H1 (cell line): Measurements from ENCODE around the gene AMBP. TPM values are rescaled to one million over a fixed set of nuclear protein-coding genes. Genes with fewer than 3 reads are reported as not detected.

Experiments used
- CTCF ChIA-PET: fragments of 300-600 bp; sonication (Branson Sonifier 250); formaldehyde crosslinking; loops from one replicate; lab custom pipeline; 2021; ENCODE audit not compliant: partially characterized antibody; lab: Charles Lee
- POLR2A ChIA-PET: fragments of 300-600 bp; sonication (Branson Sonifier 250); formaldehyde crosslinking; loops from one replicate; lab custom pipeline; 2021; ENCODE audit warnings: inconsistent platforms; ENCODE audit not compliant: partially characterized antibody; lab: Charles Lee
- DNase-seq, 2 experiments: peaks; one replicate each; pipeline versions ENCODE4 v3.0.0 to v3.0.0-alpha.2; 2010 to 2022; ENCODE audit warnings: low spot score in 2 of 2, low read depth in 1 of 2, mixed read lengths in 1 of 2
- FAIRE-seq: peaks from 2 replicates; lab custom pipeline; 2011; peaks lifted over from hg19 to GRCh38; lab: Jason Lieb, UNC
- H2AFZ ChIP-seq: 2 replicates; pipeline ENCODE4 v1.8.1; 2012; ENCODE audit warnings: low read length, inconsistent platforms
- H2AK5ac ChIP-seq: 2 replicates; pipeline ENCODE4 v1.6.1; 2013; ENCODE audit warnings: low read depth, low read length
- H2BK120ac ChIP-seq: replicated peaks from 2 replicates; pipeline ENCODE3; 2013; ENCODE audit warnings: low read depth, low read length, inconsistent platforms
- H2BK12ac ChIP-seq: 2 replicates; pipeline ENCODE4 v1.6.1; 2013; ENCODE audit warnings: low read depth, low read length
- H2BK15ac ChIP-seq: 2 replicates; pipeline ENCODE4 v1.6.1; 2013; ENCODE audit warnings: low read length
- H2BK20ac ChIP-seq: 2 replicates; pipeline ENCODE4 v1.6.1; 2013; ENCODE audit warnings: low read length
- H2BK5ac ChIP-seq: 2 replicates; pipeline ENCODE4 v1.6.1; 2013; ENCODE audit warnings: low read depth, low read length
- H3K14ac ChIP-seq: 2 replicates; pipeline ENCODE4 v1.6.1; 2013; ENCODE audit warnings: inconsistent platforms; ENCODE audit not compliant: insufficient read length
- H3K18ac ChIP-seq: 2 replicates; pipeline ENCODE4 v1.6.1; 2013; ENCODE audit warnings: low read length; ENCODE audit errors: extremely low read depth
- H3K23ac ChIP-seq: 2 replicates; pipeline ENCODE4 v1.6.1; 2013; ENCODE audit warnings: inconsistent platforms; ENCODE audit not compliant: insufficient read length
- H3K23me2 ChIP-seq: 2 replicates; pipeline ENCODE4 v1.6.1; 2013; ENCODE audit warnings: low read depth, low read length
- H3K27ac ChIP-seq: 2 replicates; pipeline ENCODE4 v1.6.1; 2011; ENCODE audit warnings: low read depth, low read length, inconsistent platforms
- H3K27me3 ChIP-seq, 4 experiments: replicated peaks in 1 of 4; 1 replicate in 1 of 4; 2 replicates in 3 of 4; pipeline versions ENCODE4 v1.6.1 to v1.8.1; 2011 to 2013; ENCODE audit warnings: low read length in 3 of 4, mild to moderate bottlenecking in 3 of 4, inconsistent platforms in 2 of 4, mixed read lengths in 2 of 4, moderate library complexity in 1 of 4; ENCODE audit not compliant: control insufficient read depth in 3 of 4, insufficient read depth in 3 of 4; ENCODE audit errors: extremely low read depth in 1 of 4
- H3K36me3 ChIP-seq, 4 experiments: 2 replicates each; pipeline versions ENCODE4 v1.6.1 to v1.8.1; 2011 to 2013; ENCODE audit warnings: mild to moderate bottlenecking in 4 of 4, low read length in 3 of 4, moderate library complexity in 2 of 4, control low read depth in 1 of 4, inconsistent platforms in 1 of 4; ENCODE audit not compliant: insufficient read depth in 4 of 4, control insufficient read depth in 2 of 4
- H3K4ac ChIP-seq: replicated peaks from 2 replicates; pipeline ENCODE3; 2013; ENCODE audit warnings: low read length, low read depth, mixed read lengths, inconsistent platforms; ENCODE audit not compliant: insufficient read length
- H3K4me1 ChIP-seq, 4 experiments: replicated peaks in 1 of 4; 1 replicate in 1 of 4; 2 replicates in 3 of 4; pipeline versions ENCODE4 v1.6.1 to v1.8.1; 2011 to 2013; ENCODE audit warnings: low read length in 3 of 4, inconsistent platforms in 2 of 4, mixed read lengths in 1 of 4; ENCODE audit not compliant: insufficient read depth in 4 of 4, control insufficient read depth in 3 of 4
- H3K4me2 ChIP-seq, 2 experiments: 2 replicates each; pipeline versions ENCODE4 v1.6.1 to v1.8.1; 2011 to 2013; ENCODE audit warnings: low read depth in 2 of 2, low read length in 2 of 2, control low read depth in 1 of 2, inconsistent platforms in 1 of 2, mild to moderate bottlenecking in 1 of 2; ENCODE audit not compliant: insufficient read depth in 1 of 2
- H3K4me3 ChIP-seq, 4 experiments: fragments of 200-600, 300-600 bp in 1 of 4; sonication (generic), shearing (Covaris generic), sonication (Bioruptor Twin) in 1 of 4; 2 replicates each; pipeline versions ENCODE4 v1.5.1 to v1.8.1; 2011 to 2016; ENCODE audit warnings: low read length in 4 of 4, low read depth in 3 of 4, control low read depth in 2 of 4, inconsistent platforms in 2 of 4, mild to moderate bottlenecking in 2 of 4, mixed read lengths in 1 of 4, moderate library complexity in 1 of 4; ENCODE audit not compliant: insufficient read depth in 2 of 4; ENCODE audit errors: extremely low read depth in 1 of 4
- H3K56ac ChIP-seq: replicated peaks from 2 replicates; pipeline ENCODE3; 2013; ENCODE audit warnings: low read depth, mild to moderate bottlenecking, mixed read lengths, low read length, inconsistent platforms; ENCODE audit not compliant: insufficient read length
- H3K79me1 ChIP-seq: 2 replicates; pipeline ENCODE4 v1.6.1; 2013; ENCODE audit warnings: low read depth, low read length, control low read depth
- H3K79me2 ChIP-seq, 2 experiments: 2 replicates each; pipeline versions ENCODE4 v1.6.1 to v1.8.1; 2012 to 2013; ENCODE audit warnings: low read length in 2 of 2, mild to moderate bottlenecking in 2 of 2, inconsistent platforms in 1 of 2; ENCODE audit not compliant: insufficient read depth in 2 of 2, control insufficient read depth in 1 of 2
- H3K9ac ChIP-seq, 4 experiments: replicated peaks in 1 of 4; 1 replicate in 1 of 4; 2 replicates in 3 of 4; pipeline versions ENCODE4 v1.6.1 to v1.8.1; 2011 to 2013; ENCODE audit warnings: low read depth in 3 of 4, low read length in 3 of 4, control low read depth in 2 of 4, mild to moderate bottlenecking in 2 of 4, moderate library complexity in 2 of 4, inconsistent platforms in 1 of 4; ENCODE audit errors: extremely low read depth in 1 of 4
- H3K9me3 ChIP-seq, 2 experiments: 2 replicates each; pipeline versions ENCODE4 v1.6.1 to v1.8.1; 2012 to 2013; ENCODE audit warnings: mild to moderate bottlenecking in 2 of 2, moderate library complexity in 2 of 2, control low read depth in 1 of 2, inconsistent platforms in 1 of 2, low read depth in 1 of 2, low read length in 1 of 2, mixed read lengths in 1 of 2; ENCODE audit not compliant: insufficient read depth in 2 of 2
- H4K20me1 ChIP-seq, 2 experiments: replicated peaks in 1 of 2; 2 replicates each; pipeline versions ENCODE3 to v1.8.1; 2011 to 2013; ENCODE audit warnings: inconsistent platforms in 2 of 2, low read length in 2 of 2, mild to moderate bottlenecking in 1 of 2; ENCODE audit not compliant: insufficient read depth in 2 of 2, control insufficient read depth in 1 of 2
- H4K5ac ChIP-seq: 2 replicates; pipeline ENCODE4 v1.6.1; 2013; ENCODE audit warnings: low read length, low read depth, mixed read lengths, inconsistent platforms; ENCODE audit not compliant: insufficient read length
- H4K8ac ChIP-seq: 2 replicates; pipeline ENCODE4 v1.8.0; 2013; ENCODE audit warnings: mild to moderate bottlenecking, moderate library complexity, low read length, inconsistent platforms; ENCODE audit not compliant: insufficient read depth; ENCODE audit errors: extremely low read depth
- H4K91ac ChIP-seq: replicated peaks from 2 replicates; pipeline ENCODE3; 2013; ENCODE audit warnings: low read length, mixed read lengths, inconsistent platforms; ENCODE audit not compliant: insufficient read length
- CTCF ChIP-seq, 3 experiments: IDR thresholded peaks; 1 replicate in 2 of 3; 2 replicates in 1 of 3; pipeline versions ENCODE4 v1.5.1 to v1.6.1; 2011; ENCODE audit warnings: low read length in 3 of 3, mild to moderate bottlenecking in 3 of 3, inconsistent platforms in 2 of 3, low read depth in 1 of 3, moderate library complexity in 1 of 3; ENCODE audit not compliant: insufficient read depth in 1 of 3; ENCODE audit errors: control extremely low read depth in 1 of 3
- GABPA ChIP-seq: IDR thresholded peaks from 2 replicates; pipeline ENCODE4 v1.6.1; 2011; ENCODE audit warnings: mild to moderate bottlenecking, low read length, moderate library complexity, borderline replicate concordance; ENCODE audit not compliant: insufficient read depth
- RAD21 ChIP-seq, 2 experiments: IDR thresholded peaks in 1 of 2; conservative IDR thresholded peaks in 1 of 2; 2 replicates each; pipeline ENCODE4 v1.6.1; 2011; ENCODE audit warnings: low read depth in 2 of 2, low read length in 2 of 2, improper control_type of control experiment in 1 of 2, inconsistent platforms in 1 of 2, mild to moderate bottlenecking in 1 of 2, moderate library complexity in 1 of 2
- WGBS, 2 experiments: shearing (Covaris generic) in 1 of 2; methylation state at CpG; one replicate each; pipeline versions ENCODE4 v1.1.6 to v1.1.7; 2013 to 2015; ENCODE audit warnings: low lambda C conversion rate in 2 of 2, mixed read lengths in 2 of 2, inconsistent platforms in 1 of 2, low coverage in 1 of 2, missing lambda C conversion rate in 1 of 2; ENCODE audit not compliant: insufficient replicate concordance in 2 of 2, insufficient coverage in 1 of 2, insufficient read length in 1 of 2; ENCODE audit errors: extremely low coverage in 1 of 2, missing lambda C conversion rate in 1 of 2; 5-methylcytosine and 5-hydroxymethylcytosine counted together
- polyA plus RNA-seq, 7 experiments: library from polyadenylated mRNA; depleted of rRNA in 3 of 7; stranded (reverse) in 5 of 7; unstranded in 2 of 7; fragments of >200 nt in 5 of 7; fragments of 200-250 nt in 2 of 7; gene quantifications; 1 replicate in 5 of 7; 2 replicates in 1 of 7; 4 replicates in 1 of 7; pipeline versions ENCODE4 v1.2.1 to v1.2.3, GENCODE V29; 2011 to 2013; ENCODE audit warnings: missing spikeins in 2 of 7, mixed read lengths in 2 of 7
- total RNA-seq: library from RNA; stranded (reverse); fragmentation: NEBNext Ultra II Directional; extraction: Animal tissue kit (Norgen Biotek cat#: 25700); gene quantifications from 2 replicates; pipeline ENCODE4 v1.2.1, GENCODE V29; 2021

The AMBP gene
- total and polyA plus RNA-seq, 2 of the 8 experiments (the other 6 are each of a cell fraction or from before 2014, with no cell fraction given): 3.0 to 4.0 TPM

DNA sequence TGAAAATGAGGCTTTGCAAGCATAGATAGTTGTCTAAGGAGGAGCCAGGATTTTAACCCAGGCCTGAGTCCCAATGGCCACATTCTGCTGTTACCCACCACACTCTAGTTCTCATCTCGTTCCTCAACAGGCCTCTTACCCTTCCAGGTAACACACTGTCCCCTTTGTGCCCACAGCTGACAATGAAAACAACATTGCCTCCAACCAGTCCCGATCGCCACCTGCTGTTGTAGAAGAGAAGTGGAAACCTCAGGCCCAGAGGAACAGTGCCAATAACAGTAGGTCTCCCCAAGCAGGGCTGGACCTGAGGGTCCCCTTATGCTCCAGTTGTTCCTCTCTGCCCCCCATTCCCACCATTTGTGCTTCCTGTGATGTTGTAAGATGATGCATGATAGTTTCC lies 30.4 kb downstream of the AMBP start:
- no peak overlapping the region for H3K4ac ChIP-seq
- H3K14ac ChIP-seq: no peak overlapping the region
- no peaks in the 10 kb centered on the region for H3K79me1 ChIP-seq
- no peak overlapping the region for H3K56ac ChIP-seq
- H3K36me3 ChIP-seq: peaks cover 7 to 33% (median 12%) of the 10 kb centered on the region in 4 experiments; a peak in 7 of 8 replicates
- H4K8ac ChIP-seq: no peak overlapping the region
- H2BK5ac ChIP-seq: no peak overlapping the region
- ChIA-PET CTCF (interaction anchor here (0.7 to 1.5 kb wide), 19 partner anchors 9 to 365 kb away, joined by 3 to 5 read pairs (median 3); partner anchors contain the start of gene AMBP), POLR2A (no interaction called here)
- TF ChIP-seq GABPA (no peak), CTCF (IDR thresholded peaks at IDR 0.05; ENCODE audit: control extremely low read depth in 1 of 3, insufficient read depth in 1 of 3, low read depth in 1 of 3, low read length in 3 of 3) (peak; percentile 50 to 75 (median 67)), RAD21 (IDR thresholded peaks at IDR 0.05 in 1 of 2, conservative IDR thresholded peaks at IDR 0.05 in 1 of 2; ENCODE audit: low read depth in 2 of 2, low read length in 2 of 2) (peak; percentile 64 to 71)
- H2BK15ac ChIP-seq: no peak overlapping the region
- H4K91ac ChIP-seq: no peak overlapping the region
- DNase-seq (peak in 1 of 2 experiments; percentile 50), FAIRE-seq (no peak)
- H3K27ac ChIP-seq: no peak overlapping the region
- H3K79me2 ChIP-seq: no peaks in the 10 kb centered on the region
- H2AK5ac ChIP-seq: no peak overlapping the region
- no peak overlapping the region for H3K4me2 ChIP-seq
- H3K4me3 ChIP-seq: no peak overlapping the region
- no peaks in the 10 kb centered on the region for H3K9me3 ChIP-seq
- no peaks in the 10 kb centered on the region for H3K23me2 ChIP-seq
- H3K9ac ChIP-seq: no peak overlapping the region
- H2BK120ac ChIP-seq: no peak overlapping the region
- no peak overlapping the region for H3K18ac ChIP-seq
- no peak overlapping the region for H2AFZ ChIP-seq
- H4K5ac ChIP-seq: no peak overlapping the region
- no peaks in the 10 kb centered on the region for H3K4me1 ChIP-seq
- WGBS, 2 experiments: 65% methylated on average over 3 of the region's 3 CpGs; no CpG with 5 or more reads in 1 of the 2 experiments
- no peaks in the 10 kb centered on the region for H3K27me3 ChIP-seq
- no peak overlapping the region for H3K23ac ChIP-seq
- peaks cover 0 to 3% of the 10 kb centered on the region in 2 experiments for H4K20me1 ChIP-seq
- no peak overlapping the region for H2BK12ac ChIP-seq
- no peak overlapping the region for H2BK20ac ChIP-seq
